ENCODE results near the gene RBCK1. TPM values are rescaled to one million over a fixed set of nuclear protein-coding genes. Genes with fewer than 3 reads are reported as not detected.

The RBCK1 gene
- total and polyA plus RNA-seq, 10 donors: 78.6 to 152 (median 102) TPM

DNA sequence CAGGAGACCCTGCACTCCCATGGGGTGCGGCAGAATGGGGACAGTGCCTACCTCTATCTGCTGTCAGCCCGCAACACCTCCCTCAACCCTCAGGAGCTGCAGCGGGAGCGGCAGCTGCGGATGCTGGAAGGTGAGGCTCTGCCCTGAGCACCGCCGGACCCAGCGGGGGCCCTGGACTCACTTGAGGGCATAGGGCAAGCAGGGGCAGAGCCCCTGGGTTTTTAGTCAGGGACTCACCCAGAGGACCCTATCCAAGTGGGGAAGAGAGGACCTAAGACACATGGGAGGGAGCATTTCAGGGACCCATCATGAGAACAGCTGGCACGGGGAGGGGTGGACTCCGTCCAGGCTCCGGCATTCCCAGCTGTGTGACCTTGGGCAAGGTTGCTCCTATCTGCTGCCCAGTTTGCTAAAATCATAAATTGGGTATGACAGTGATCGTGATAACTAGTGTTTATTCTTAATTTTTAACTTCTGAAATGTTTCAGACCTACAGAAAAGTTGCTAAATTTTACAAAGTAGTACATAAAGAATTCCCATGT, 9.8 kb downstream of the RBCK1 start:
- Histone ChIP-seq H3K27me3 (replicated peaks in 1 of 7) (no peaks in the 10 kb centered on the region), H3K4me3 (no peak overlapping the region), H3K27ac (peak overlapping the region in 4 of 8 donors; percentile 28 to 60 (median 46)), H3K4me1 (peaks cover 0 to 53% (median 31%) of the 10 kb centered on the region in 6 donors), H3K9me3 (no peaks in the 10 kb centered on the region), H3K36me3 (peaks cover 2 to 81% (median 54%) of the 10 kb centered on the region in 6 donors)
- peak in 2 of 3 donors; percentile 27 for TF ChIP-seq POLR2AphosphoS5 (IDR thresholded peaks at IDR 0.05)
- TF ChIP-seq, protein P1, sequence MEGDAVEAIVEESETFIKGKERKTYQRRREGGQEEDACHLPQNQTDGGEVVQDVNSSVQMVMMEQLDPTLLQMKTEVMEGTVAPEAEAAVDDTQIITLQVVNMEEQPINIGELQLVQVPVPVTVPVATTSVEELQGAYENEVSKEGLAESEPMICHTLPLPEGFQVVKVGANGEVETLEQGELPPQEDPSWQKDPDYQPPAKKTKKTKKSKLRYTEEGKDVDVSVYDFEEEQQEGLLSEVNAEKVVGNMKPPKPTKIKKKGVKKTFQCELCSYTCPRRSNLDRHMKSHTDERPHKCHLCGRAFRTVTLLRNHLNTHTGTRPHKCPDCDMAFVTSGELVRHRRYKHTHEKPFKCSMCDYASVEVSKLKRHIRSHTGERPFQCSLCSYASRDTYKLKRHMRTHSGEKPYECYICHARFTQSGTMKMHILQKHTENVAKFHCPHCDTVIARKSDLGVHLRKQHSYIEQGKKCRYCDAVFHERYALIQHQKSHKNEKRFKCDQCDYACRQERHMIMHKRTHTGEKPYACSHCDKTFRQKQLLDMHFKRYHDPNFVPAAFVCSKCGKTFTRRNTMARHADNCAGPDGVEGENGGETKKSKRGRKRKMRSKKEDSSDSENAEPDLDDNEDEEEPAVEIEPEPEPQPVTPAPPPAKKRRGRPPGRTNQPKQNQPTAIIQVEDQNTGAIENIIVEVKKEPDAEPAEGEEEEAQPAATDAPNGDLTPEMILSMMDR (IDR thresholded peaks at IDR 0.05 in 8 of 11, conservative IDR thresholded peaks at IDR 0.05 in 3 of 11): no peak
- intact Hi-C loops (cut with DNase I; ENCODE audit: low total_unique reads): no loop called here
- 78 to 97% (median 81%) methylated on average over 8 to 12 of the region's 12 CpGs for WGBS, 5 donors
- DNase-seq: peak; percentile 71

DNA sequence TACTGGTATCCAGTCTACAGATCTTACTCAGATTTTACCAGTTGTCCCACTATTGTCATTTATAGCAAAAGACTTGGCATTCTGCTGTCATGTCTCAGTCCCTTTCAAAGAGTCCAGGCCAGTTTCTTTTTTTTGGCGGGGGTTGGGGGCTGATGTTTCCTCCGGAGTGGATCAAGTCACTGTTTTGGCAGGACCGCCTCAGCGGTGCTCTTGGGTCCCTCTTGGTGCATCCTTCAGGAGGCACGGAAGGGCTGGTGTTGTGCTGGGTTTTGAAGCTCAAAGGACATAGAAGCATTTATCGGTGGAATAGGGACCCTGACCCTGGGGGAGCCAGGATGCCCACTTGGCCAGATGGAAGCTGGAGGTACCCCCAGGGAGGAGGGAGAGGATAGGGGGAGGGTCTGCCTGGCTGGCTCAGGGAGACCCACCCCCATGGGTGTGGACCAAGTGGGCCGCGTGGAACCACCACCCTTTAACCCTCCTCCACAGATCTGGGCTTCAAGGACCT, 10.8 kb downstream of the RBCK1 start:
- no peak overlapping the region for H3K4me3 ChIP-seq
- TF ChIP-seq POLR2AphosphoS5 (IDR thresholded peaks at IDR 0.05) (no peak), POLR2A (IDR thresholded peaks at IDR 0.05) (no peak)
- TF ChIP-seq, protein P1 (IDR thresholded peaks at IDR 0.05 in 8 of 11, conservative IDR thresholded peaks at IDR 0.05 in 3 of 11): no peak
- H3K36me3 ChIP-seq: peaks cover 2 to 88% (median 63%) of the 10 kb centered on the region in 6 donors
- DNase-seq: peak; percentile 68
- peak overlapping the region in 1 of 8 donors; percentile 2 for H3K27ac ChIP-seq
- WGBS, 5 donors: 89 to 98% (median 91%) methylated on average over 6 to 8 of the region's 8 CpGs
- H3K27me3 ChIP-seq (replicated peaks in 1 of 7): no peaks in the 10 kb centered on the region
- intact Hi-C loops (cut with DNase I; ENCODE audit: low total_unique reads): no loop called here
- peaks cover 0 to 43% (median 29%) of the 10 kb centered on the region in 6 donors for H3K4me1 ChIP-seq
- H3K9me3 ChIP-seq: no peaks in the 10 kb centered on the region

DNA sequence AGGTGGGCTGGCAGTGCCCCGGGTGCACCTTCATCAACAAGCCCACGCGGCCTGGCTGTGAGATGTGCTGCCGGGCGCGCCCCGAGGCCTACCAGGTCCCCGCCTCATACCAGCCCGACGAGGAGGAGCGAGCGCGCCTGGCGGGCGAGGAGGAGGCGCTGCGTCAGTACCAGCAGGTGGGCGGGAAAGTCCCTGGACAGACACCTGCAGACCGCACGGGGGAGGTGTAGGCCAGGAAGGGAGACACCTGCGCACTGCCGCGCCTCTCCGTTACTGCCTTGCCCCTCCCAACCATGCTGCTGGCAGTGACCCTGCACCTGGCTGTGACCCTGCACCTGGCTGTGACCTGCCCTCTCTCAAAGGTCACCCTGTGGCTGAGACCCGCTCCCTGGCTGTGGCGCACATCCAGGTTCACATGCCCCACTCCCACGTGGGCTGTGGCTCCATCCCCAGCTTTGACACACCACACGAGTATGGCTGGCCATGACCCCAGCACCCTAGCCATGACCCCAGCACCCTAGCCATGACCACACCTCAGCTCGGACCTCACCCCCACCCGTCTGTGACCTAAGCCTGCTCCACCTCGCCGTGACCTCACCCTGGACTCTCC, 11.6 kb downstream of the RBCK1 start:
- Histone ChIP-seq H3K27ac (peak overlapping the region in 2 of 8 donors; percentile 2 to 24), H3K36me3 (peaks cover 2 to 95% (median 68%) of the 10 kb centered on the region in 6 donors), H3K4me1 (peaks cover 0 to 39% (median 26%) of the 10 kb centered on the region in 6 donors), H3K9me3 (no peaks in the 10 kb centered on the region), H3K27me3 (replicated peaks in 1 of 7) (no peaks in the 10 kb centered on the region), H3K4me3 (no peak overlapping the region)
- DNase-seq: peak; percentile 78
- intact Hi-C loops (cut with DNase I; ENCODE audit: low total_unique reads): no loop called here
- TF ChIP-seq, protein P1 (IDR thresholded peaks at IDR 0.05 in 8 of 11, conservative IDR thresholded peaks at IDR 0.05 in 3 of 11): no peak
- peak in 2 of 3 donors; percentile 43 to 51 for TF ChIP-seq POLR2AphosphoS5 (IDR thresholded peaks at IDR 0.05)
- TF ChIP-seq POLR2A (IDR thresholded peaks at IDR 0.05): no peak
- 89 to 94% (median 91%) methylated on average over 19 to 32 of the region's 32 CpGs for WGBS, 5 donors

DNA sequence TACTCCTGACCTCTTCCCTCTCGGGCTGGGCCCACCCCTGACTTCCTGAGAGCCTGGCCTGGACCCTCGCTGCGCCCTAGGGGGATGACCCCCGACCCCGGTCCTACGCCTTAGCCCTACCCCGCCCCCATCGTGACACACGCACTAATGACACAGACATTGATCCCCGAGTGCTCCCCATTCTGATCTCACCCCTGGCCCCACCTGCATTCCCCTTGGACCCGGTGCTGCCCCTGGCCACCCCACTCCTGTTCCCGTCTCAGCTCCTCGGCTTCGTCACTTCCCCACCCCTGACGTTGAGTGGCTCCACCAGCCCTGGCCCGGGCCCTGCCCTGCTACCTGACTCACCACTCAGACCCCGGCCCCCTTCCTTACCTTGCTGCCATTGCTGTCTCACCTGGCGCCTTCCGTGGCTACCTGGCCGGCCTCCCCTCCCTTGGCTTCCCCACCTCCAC, 12.1 kb downstream of the RBCK1 start:
- Histone ChIP-seq H3K4me1 (peaks cover 0 to 39% (median 23%) of the 10 kb centered on the region in 6 donors), H3K4me3 (no peak overlapping the region), H3K36me3 (peaks cover 2 to 99% (median 69%) of the 10 kb centered on the region in 6 donors), H3K27me3 (replicated peaks in 1 of 7) (no peaks in the 10 kb centered on the region), H3K27ac (peak overlapping the region in 2 of 8 donors; percentile 2 to 24), H3K9me3 (no peaks in the 10 kb centered on the region)
- TF ChIP-seq, protein P1 (IDR thresholded peaks at IDR 0.05 in 8 of 11, conservative IDR thresholded peaks at IDR 0.05 in 3 of 11): no peak
- TF ChIP-seq POLR2AphosphoS5 (IDR thresholded peaks at IDR 0.05) (no peak), POLR2A (IDR thresholded peaks at IDR 0.05) (no peak)
- DNase-seq: no peak
- intact Hi-C loops (cut with DNase I; ENCODE audit: low total_unique reads): no loop called here
- WGBS, 5 donors: 91 to 95% (median 94%) methylated on average over 19 to 20 of the region's 20 CpGs
